ENCODE data around the gene PDGFRA. TPM values are rescaled to one million over a fixed set of nuclear protein-coding genes. Genes with fewer than 3 reads are reported as not detected.

PDGFRA gene
- total RNA-seq, 6 experiments from 2014 or later = 7.0 to 32.6 (median 13.6) TPM

DNA sequence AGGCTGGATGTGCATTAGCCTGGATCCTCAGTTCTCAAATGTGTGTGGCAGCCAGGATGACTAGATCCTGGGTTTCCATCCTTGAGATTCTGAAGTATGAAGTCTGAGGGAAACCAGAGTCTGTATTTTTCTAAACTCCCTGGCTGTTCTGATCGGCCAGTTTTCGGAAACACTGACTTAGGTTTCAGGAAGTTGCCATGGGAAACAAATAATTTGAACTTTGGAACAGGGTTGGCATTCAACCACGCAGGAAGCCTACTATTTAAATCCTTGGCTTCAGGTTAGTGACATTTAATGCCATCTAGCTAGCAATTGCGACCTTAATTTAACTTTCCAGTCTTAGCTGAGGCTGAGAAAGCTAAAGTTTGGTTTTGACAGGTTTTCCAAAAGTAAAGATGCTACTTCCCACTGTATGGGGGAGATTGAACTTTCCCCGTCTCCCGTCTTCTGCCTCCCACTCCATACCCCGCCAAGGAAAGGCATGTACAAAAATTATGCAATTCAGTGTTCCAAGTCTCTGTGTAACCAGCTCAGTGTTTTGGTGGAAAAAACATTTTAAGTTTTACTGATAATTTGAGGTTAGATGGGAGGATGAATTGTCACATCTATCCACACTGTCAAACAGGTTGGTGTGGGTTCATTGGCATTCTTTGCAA lies 67.6 kb downstream of the PDGFRA start:
- Histone ChIP-seq H3K27me3 (no peaks in the 10 kb centered on the region), H3K4me3 (peak overlapping the region in 1 of 3 donors; percentile 17), H3K4me1 (no peaks in the 10 kb centered on the region), H3K36me3 (no peaks in the 10 kb centered on the region), H3K9me3 (no peaks in the 10 kb centered on the region), H3K27ac (no peak overlapping the region)
- ATAC-seq (peak; percentile 82 to 96 (median 90)), DNase-seq (no peak)
- intact Hi-C loops (cut with DNase I) = no loop called here
- 6% methylated on average over 7 of the region's 7 CpGs for WGBS (ENCODE audit: insufficient coverage, low coverage, low lambda C conversion rate, missing lambda C conversion rate)
- TF ChIP-seq, protein P1, sequence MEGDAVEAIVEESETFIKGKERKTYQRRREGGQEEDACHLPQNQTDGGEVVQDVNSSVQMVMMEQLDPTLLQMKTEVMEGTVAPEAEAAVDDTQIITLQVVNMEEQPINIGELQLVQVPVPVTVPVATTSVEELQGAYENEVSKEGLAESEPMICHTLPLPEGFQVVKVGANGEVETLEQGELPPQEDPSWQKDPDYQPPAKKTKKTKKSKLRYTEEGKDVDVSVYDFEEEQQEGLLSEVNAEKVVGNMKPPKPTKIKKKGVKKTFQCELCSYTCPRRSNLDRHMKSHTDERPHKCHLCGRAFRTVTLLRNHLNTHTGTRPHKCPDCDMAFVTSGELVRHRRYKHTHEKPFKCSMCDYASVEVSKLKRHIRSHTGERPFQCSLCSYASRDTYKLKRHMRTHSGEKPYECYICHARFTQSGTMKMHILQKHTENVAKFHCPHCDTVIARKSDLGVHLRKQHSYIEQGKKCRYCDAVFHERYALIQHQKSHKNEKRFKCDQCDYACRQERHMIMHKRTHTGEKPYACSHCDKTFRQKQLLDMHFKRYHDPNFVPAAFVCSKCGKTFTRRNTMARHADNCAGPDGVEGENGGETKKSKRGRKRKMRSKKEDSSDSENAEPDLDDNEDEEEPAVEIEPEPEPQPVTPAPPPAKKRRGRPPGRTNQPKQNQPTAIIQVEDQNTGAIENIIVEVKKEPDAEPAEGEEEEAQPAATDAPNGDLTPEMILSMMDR (IDR thresholded peaks at IDR 0.05) = no peak
- no peak for TF ChIP-seq POLR2A (IDR thresholded peaks at IDR 0.05)

DNA sequence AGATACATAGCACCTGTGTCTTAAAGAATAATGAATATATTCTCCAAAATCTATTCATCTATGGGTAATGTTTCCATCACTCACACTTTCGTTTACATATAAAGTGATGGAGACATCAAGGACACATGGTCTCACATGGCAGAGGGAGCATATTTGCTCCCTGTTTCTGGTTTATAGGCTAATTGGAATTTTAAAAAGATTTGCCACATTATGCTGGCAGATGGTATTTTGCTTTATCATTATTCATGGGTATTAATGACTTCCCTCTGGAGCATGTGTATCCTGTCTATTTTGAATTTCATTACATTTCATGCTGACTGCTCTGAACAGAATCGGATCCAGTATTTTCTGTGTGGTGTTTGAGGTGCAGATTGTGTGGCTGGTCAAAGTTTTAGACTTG lies 79.0 kb downstream of the PDGFRA start:
- no peaks in the 10 kb centered on the region for H3K9me3 ChIP-seq
- no peak for TF ChIP-seq POLR2A (IDR thresholded peaks at IDR 0.05)
- TF ChIP-seq, protein P1 (IDR thresholded peaks at IDR 0.05) = no peak
- intact Hi-C loops (cut with DNase I) = no loop called here
- no peak overlapping the region for H3K4me3 ChIP-seq
- no peak for DNase-seq
- no peak overlapping the region for H3K27ac ChIP-seq
- 33% methylated on average over 2 of the region's 2 CpGs for WGBS (ENCODE audit: insufficient coverage, low coverage, low lambda C conversion rate, missing lambda C conversion rate)
- ATAC-seq = no peak
- H3K36me3 ChIP-seq = no peaks in the 10 kb centered on the region
- H3K4me1 ChIP-seq = no peaks in the 10 kb centered on the region
- H3K27me3 ChIP-seq = no peaks in the 10 kb centered on the region

DNA sequence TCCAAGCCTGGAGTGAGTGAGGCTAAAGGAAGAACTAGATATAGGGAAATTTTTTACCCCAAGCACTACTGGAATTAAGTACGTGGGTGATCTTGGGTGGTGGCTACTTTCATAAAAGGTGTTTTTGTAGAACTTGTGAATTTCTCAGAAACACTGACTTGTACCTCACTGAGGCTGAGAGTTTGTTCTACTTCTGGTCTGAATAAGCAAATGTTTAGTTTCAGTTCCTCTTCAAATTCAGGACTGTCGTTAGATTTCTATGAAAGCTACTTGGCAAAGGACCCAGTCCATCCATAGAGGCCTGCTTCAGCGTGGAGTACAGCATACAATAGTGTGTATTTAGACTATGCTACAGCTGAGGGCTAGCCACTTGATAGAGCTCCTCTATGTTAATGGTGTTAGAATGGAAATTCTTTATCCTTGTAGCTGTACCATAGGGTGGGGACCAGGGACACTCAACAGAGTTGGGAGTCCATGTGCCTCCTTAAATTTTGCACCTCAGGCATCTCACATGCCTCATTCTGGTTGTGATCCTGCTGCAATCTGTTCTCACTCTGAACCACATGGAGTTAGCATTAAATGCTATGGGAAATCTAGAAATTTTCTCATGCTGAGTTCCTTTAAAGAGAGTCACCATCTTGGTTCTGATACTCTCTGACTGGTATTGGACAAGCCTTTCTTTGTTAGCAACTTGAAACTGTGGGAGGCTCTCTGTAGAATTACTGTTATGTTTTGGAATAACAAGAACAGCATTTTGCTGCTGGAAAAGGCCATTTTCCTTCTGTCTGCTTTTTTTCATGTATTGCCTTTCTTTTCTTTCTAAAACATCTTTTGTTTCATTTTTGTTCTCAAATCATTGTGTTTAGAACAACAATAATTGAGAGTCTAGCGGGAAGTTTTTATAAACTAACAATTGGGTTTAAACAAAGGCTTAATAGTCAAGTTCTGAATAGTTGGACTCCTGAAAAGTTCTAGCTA lies 86.8 kb downstream of the PDGFRA start:
- peak in 3 of 4 donors; percentile 37 to 59 (median 39) for ATAC-seq
- Histone ChIP-seq H3K9me3 (no peaks in the 10 kb centered on the region), H3K27ac (no peak overlapping the region), H3K4me3 (no peak overlapping the region), H3K4me1 (no peaks in the 10 kb centered on the region), H3K27me3 (no peaks in the 10 kb centered on the region), H3K36me3 (no peaks in the 10 kb centered on the region)
- 49% methylated on average over 4 of the region's 4 CpGs for WGBS (ENCODE audit: insufficient coverage, low coverage, low lambda C conversion rate, missing lambda C conversion rate)
- no peak for DNase-seq
- TF ChIP-seq POLR2A (IDR thresholded peaks at IDR 0.05) = no peak
- TF ChIP-seq, protein P1 (IDR thresholded peaks at IDR 0.05) = no peak
- intact Hi-C loops (cut with DNase I) = no loop called here

DNA sequence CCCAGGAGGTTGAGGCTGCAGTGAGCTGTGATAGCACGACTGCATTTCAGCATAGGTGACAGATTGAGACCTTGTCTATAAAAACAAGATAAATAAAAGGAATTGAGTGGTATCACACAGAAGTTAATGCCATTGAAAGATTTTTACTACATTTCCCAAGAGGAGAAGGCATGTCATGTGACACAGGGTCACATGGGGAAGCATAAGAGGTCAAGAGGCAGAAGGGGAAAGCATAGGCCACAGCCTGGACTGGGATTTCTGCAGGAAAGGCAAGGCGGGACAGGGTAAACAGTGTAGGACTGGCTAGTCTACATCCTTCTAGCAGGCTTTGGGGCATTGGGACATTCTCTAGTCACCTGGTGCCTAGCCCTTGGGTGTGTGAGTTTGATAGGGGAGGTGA lies 88.6 kb downstream of the PDGFRA start:
- ATAC-seq = no peak
- no peaks in the 10 kb centered on the region for H3K4me1 ChIP-seq
- intact Hi-C loops (cut with DNase I) = no loop called here
- H3K9me3 ChIP-seq = no peaks in the 10 kb centered on the region
- H3K27ac ChIP-seq = no peak overlapping the region
- TF ChIP-seq POLR2A (IDR thresholded peaks at IDR 0.05) = no peak
- TF ChIP-seq, protein P1 (IDR thresholded peaks at IDR 0.05) = no peak
- WGBS (ENCODE audit: insufficient coverage, low coverage, low lambda C conversion rate, missing lambda C conversion rate) = 79% methylated on average over 2 of the region's 2 CpGs
- H3K4me3 ChIP-seq = no peak overlapping the region
- no peaks in the 10 kb centered on the region for H3K36me3 ChIP-seq
- H3K27me3 ChIP-seq = no peaks in the 10 kb centered on the region
- no peak for DNase-seq
